A673 (cell line): Measurements from ENCODE around the gene HDGF.

Source experiments
- EZH2 ChIP-seq: fragments of 200-600 bp; sonication (generic); IDR thresholded peaks from 2 replicates; pipeline ENCODE4 v1.6.1; 2017; ENCODE audit warnings: borderline replicate concordance, low read depth, mild to moderate bottlenecking, mixed read lengths, antibody characterized with exemption, low read length; ENCODE audit not compliant: poor library complexity, severe bottlenecking
- TF ChIP-seq, protein P1 (sequence below): fragments of 300-800, 200-600 bp; sonication (generic); conservative IDR thresholded peaks from 2 replicates; pipeline ENCODE4 v1.5.1; 2017; ENCODE audit warnings: low read depth, mild to moderate bottlenecking, antibody characterized with exemption, low read length, moderate library complexity, mixed read lengths

DNA sequence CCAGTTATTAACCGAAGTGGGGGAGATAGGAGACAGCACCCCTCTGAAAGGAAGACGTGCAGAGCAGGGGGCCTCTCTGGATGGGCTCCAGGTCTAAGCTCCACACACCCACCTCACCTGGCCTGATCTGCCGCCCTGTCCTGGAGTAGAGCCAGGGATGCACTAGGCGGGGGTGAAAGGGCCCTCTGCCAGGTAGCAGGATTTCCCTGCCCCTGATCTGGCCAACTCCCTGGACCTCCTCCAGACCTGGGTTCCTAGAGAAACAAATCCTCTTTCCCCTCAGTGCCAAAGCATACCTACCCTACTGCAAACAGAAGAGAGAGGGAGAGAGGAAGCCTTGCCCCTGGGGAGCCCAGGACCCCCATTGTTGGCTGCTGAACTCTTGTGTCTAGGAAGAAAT is 48.1 kb downstream of the HDGF start:
- TF ChIP-seq, protein P1, sequence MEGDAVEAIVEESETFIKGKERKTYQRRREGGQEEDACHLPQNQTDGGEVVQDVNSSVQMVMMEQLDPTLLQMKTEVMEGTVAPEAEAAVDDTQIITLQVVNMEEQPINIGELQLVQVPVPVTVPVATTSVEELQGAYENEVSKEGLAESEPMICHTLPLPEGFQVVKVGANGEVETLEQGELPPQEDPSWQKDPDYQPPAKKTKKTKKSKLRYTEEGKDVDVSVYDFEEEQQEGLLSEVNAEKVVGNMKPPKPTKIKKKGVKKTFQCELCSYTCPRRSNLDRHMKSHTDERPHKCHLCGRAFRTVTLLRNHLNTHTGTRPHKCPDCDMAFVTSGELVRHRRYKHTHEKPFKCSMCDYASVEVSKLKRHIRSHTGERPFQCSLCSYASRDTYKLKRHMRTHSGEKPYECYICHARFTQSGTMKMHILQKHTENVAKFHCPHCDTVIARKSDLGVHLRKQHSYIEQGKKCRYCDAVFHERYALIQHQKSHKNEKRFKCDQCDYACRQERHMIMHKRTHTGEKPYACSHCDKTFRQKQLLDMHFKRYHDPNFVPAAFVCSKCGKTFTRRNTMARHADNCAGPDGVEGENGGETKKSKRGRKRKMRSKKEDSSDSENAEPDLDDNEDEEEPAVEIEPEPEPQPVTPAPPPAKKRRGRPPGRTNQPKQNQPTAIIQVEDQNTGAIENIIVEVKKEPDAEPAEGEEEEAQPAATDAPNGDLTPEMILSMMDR: no peak
- no peak for TF ChIP-seq EZH2
